Common myeloid progenitor, CD34-positive (primary cell): ENCODE results near the gene STPG1.

Experiments used
- CTCF ChIA-PET: fragments of 350-600 bp; sonication (Branson Sonifier 250); formaldehyde crosslinking; loops from one replicate; lab custom pipeline; 2021; ENCODE audit warnings: antibody characterized with exemption; lab: Charles Lee
- POLR2A ChIA-PET: fragments of 350-600 bp; sonication (Branson Sonifier 250); formaldehyde crosslinking; loops from one replicate; lab custom pipeline; 2021; ENCODE audit warnings: antibody characterized with exemption; lab: Charles Lee
- DNase-seq, 3 donors: peaks; one replicate each; pipeline versions ENCODE4 v3.0.0 to v3.0.0-alpha.2; 2013
- H3K27ac ChIP-seq, 2 experiments: 1 replicate in 1 of 2; 2 replicates in 1 of 2; pipeline ENCODE4 v1.7.0; 2013; ENCODE audit warnings: inconsistent platforms in 2 of 2, low read length in 2 of 2, mild to moderate bottlenecking in 2 of 2, low read depth in 1 of 2, moderate library complexity in 1 of 2; ENCODE audit not compliant: severe bottlenecking in 2 of 2, insufficient read depth in 1 of 2, poor library complexity in 1 of 2
- H3K27me3 ChIP-seq, 5 experiments: replicated peaks in 2 of 5; 1 replicate in 3 of 5; 2 replicates in 2 of 5; pipeline versions ENCODE4 v1.6.1 to v1.7.0; 2013; ENCODE audit warnings: low read length in 4 of 5, mild to moderate bottlenecking in 2 of 5, moderate library complexity in 2 of 5, inconsistent platforms in 1 of 5; ENCODE audit not compliant: insufficient read depth in 5 of 5, control insufficient read depth in 4 of 5
- H3K36me3 ChIP-seq, 4 experiments: 1 replicate in 2 of 4; 2 replicates in 2 of 4; pipeline versions ENCODE4 v1.6.1 to v1.7.0; 2013; ENCODE audit warnings: low read length in 3 of 4, control low read depth in 1 of 4, mild to moderate bottlenecking in 1 of 4; ENCODE audit not compliant: control insufficient read depth in 4 of 4, insufficient read depth in 4 of 4
- H3K4me1 ChIP-seq, 4 experiments: 1 replicate in 3 of 4; 2 replicates in 1 of 4; pipeline versions ENCODE4 v1.6.1 to v1.7.1; 2013; ENCODE audit warnings: low read length in 3 of 4, mild to moderate bottlenecking in 3 of 4, control low read depth in 1 of 4, inconsistent platforms in 1 of 4, moderate library complexity in 1 of 4; ENCODE audit not compliant: control insufficient read depth in 4 of 4, insufficient read depth in 4 of 4; ENCODE audit errors: control extremely low read depth in 1 of 4
- H3K4me3 ChIP-seq, 7 experiments: 1 replicate in 4 of 7; 2 replicates in 3 of 7; pipeline versions ENCODE4 v1.5.1 to v1.7.0; 2013; ENCODE audit warnings: mild to moderate bottlenecking in 7 of 7, low read length in 6 of 7, moderate library complexity in 6 of 7, inconsistent platforms in 2 of 7, low read depth in 2 of 7, control low read depth in 1 of 7; ENCODE audit not compliant: insufficient read depth in 4 of 7, control insufficient read depth in 1 of 7; ENCODE audit errors: extremely low read depth in 1 of 7
- H3K9me3 ChIP-seq, 5 experiments: 1 replicate in 4 of 5; 2 replicates in 1 of 5; pipeline versions ENCODE4 v1.6.1 to v1.7.1; 2013; ENCODE audit warnings: low read length in 4 of 5, mild to moderate bottlenecking in 2 of 5, inconsistent platforms in 1 of 5, low read depth in 1 of 5, moderate library complexity in 1 of 5; ENCODE audit not compliant: control insufficient read depth in 4 of 5, insufficient read depth in 2 of 5; ENCODE audit errors: control extremely low read depth in 1 of 5
- WGBS: methylation state at CpG from one replicate; pipeline ENCODE4 v1.1.5; 2013; ENCODE audit not compliant: insufficient coverage; 5-methylcytosine and 5-hydroxymethylcytosine counted together

STPG1 gene

DNA sequence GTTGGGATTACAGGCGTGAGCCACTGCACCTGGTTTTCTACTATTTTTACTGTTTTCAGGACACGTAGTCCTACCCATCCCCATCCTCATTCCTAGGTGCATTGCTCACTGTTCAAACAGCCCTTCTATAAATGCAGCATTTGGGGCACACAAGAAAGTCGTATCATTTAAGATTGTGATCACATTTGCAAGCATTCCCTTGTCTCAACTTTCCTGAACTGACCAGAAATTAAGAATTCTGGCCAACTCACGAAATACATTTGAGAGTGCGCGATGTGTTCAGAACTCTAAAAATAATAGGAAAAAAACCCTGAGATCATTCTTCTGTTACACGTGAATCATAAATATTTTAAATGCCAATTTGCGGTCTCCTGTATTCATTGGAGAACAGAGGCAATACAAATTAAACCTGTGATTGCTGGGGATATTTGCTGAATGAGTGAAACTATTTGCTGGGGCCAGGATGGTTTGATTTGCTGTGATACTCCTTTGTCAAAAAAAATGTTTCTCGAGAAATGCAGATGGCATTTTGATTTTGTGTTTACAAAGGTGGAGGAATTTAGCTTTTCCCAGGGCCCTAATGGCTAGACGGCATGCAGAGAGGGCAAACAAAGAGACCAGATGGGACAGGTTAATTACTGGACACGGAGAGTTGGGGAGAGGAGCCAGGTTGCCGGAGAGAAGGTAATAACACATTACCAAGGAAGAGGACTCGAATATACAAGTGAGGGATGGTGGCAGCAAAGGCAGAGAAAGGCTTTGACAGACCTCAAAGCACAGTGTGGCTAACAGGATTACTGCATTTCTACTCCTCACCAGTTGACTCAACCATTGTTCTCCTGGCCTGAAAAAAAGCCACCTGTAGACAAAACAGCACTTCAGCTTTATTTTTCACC is 38.4 kb downstream of the STPG1 start:
- H3K9me3 ChIP-seq = no peaks in the 10 kb centered on the region
- no peaks in the 10 kb centered on the region for H3K4me1 ChIP-seq
- H3K27me3 ChIP-seq = no peaks in the 10 kb centered on the region
- ChIA-PET POLR2A (no interaction called here), CTCF (no interaction called here)
- peaks cover 0 to 5% (median under 1%) of the 10 kb centered on the region in 4 experiments for H3K36me3 ChIP-seq
- H3K27ac ChIP-seq = no peak overlapping the region
- 100% methylated on average over 13 of the region's 13 CpGs for WGBS
- DNase-seq = no peak
- H3K4me3 ChIP-seq = no peak overlapping the region

DNA sequence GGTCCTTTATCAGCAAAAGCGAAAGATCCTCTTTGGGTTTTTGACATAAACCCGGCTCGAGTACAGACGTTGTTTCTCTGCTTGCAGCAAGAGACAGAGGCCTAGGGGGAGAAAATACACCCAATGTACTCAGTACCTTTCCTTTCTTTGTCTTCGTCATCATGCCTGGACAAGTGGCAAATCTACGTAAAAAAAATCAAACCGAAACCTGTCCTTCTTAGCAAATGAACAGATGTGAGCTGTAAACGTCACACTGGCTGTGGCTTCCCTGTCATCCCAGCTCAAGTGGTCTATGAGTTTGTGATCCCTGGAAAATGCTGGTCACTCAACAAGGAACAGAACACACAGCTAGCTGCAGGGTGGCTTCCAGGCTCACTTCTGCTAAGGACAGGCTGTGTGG is 39.9 kb downstream of the STPG1 start:
- H3K36me3 ChIP-seq = peaks cover 0 to 9% (median under 1%) of the 10 kb centered on the region in 4 experiments
- H3K27me3 ChIP-seq = no peaks in the 10 kb centered on the region
- WGBS = 95% methylated on average over 8 of the region's 8 CpGs
- H3K4me3 ChIP-seq = no peak overlapping the region
- no peak overlapping the region for H3K27ac ChIP-seq
- no peak for DNase-seq
- H3K9me3 ChIP-seq = no peaks in the 10 kb centered on the region
- CTCF ChIA-PET = interaction anchor here (1.3 to 1.7 kb wide), 3 partner anchors 17 to 172 kb away, joined by 3 to 5 read pairs (median 4); no protein-coding TSS in a partner anchor
- H3K4me1 ChIP-seq = no peaks in the 10 kb centered on the region
- POLR2A ChIA-PET = no interaction called here

DNA sequence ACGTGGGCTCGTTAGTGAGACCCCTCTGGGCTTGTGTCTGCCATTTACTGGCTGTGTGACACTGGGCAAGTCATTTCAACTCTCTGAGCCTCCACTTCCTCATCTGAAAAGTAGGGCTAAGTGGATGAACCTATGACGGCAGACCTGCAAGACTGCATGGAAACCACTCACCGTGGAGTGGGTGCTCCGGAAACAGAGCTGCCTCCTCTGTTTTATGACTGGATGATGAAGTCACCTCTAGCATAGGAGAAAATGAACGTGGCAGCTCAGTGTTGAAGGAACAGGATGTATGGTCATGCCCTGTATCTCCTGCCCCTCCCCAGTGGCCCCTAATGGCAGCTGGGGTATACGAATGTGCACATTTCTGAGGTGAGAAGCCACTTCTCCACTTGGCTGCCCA is 40.5 kb downstream of the STPG1 start:
- POLR2A ChIA-PET = no interaction called here
- no peaks in the 10 kb centered on the region for H3K9me3 ChIP-seq

DNA sequence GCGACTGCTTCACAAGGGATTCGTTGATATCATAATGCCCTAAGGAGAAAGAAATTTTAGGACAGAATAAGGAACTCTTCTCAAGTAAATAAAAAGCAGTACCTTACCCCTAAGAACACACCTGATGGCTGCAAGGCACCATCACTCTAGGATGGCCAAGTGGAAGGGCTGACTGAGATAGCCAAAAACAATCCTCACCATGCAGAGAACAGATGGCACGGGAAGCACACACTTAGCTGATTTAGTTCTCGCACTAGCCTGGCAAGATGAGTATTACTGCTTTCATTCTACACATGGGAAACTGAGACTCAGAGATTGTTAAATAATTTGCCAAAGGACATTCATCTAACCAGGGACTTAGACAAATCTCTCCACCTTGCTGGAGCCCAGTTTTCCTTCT is 43.8 kb downstream of the STPG1 start:
- no peaks in the 10 kb centered on the region for H3K27me3 ChIP-seq
- H3K36me3 ChIP-seq = peaks cover 0 to 7% (median 3%) of the 10 kb centered on the region in 4 experiments
- no peak for DNase-seq
- H3K4me1 ChIP-seq = no peaks in the 10 kb centered on the region
- H3K27ac ChIP-seq = no peak overlapping the region
- H3K9me3 ChIP-seq = no peaks in the 10 kb centered on the region
- POLR2A ChIA-PET = no interaction called here
- CTCF ChIA-PET = interaction anchor here (0.9 to 3.1 kb wide), 2 partner anchors 21 to 48 kb away, joined by 3 to 9 read pairs; no protein-coding TSS in a partner anchor
- no peak overlapping the region for H3K4me3 ChIP-seq
- WGBS = no CpG with 5 or more reads among the region's 4 CpGs

More for the DNA sequence above, 40.5 kb downstream of the STPG1 start:
- H3K27ac ChIP-seq = no peak overlapping the region
- DNase-seq = no peak
- no peak overlapping the region for H3K4me3 ChIP-seq
- WGBS = 92% methylated on average over 1 of the region's 7 CpGs
- no peaks in the 10 kb centered on the region for H3K4me1 ChIP-seq
- H3K27me3 ChIP-seq = no peaks in the 10 kb centered on the region
- H3K36me3 ChIP-seq = peaks cover 0 to 9% (median 1%) of the 10 kb centered on the region in 4 experiments
- CTCF ChIA-PET = interaction anchor here (1.3 to 1.7 kb wide), 3 partner anchors 18 to 171 kb away, joined by 3 to 5 read pairs (median 4); no protein-coding TSS in a partner anchor

- no peak for DNase-seq
- peaks cover 0 to 7% (median 3%) of the 10 kb centered on the region in 4 experiments for H3K36me3 ChIP-seq
- CTCF ChIA-PET = interaction anchor here (0.9 to 3.1 kb wide), 2 partner anchors 19 to 22 kb away, joined by 3 to 9 read pairs; no protein-coding TSS in a partner anchor
- WGBS = 100% methylated on average over 2 of the region's 4 CpGs
- H3K27me3 ChIP-seq = no peaks in the 10 kb centered on the region
- H3K4me1 ChIP-seq = no peaks in the 10 kb centered on the region
- POLR2A ChIA-PET = no interaction called here
- no peak overlapping the region for H3K4me3 ChIP-seq
- no peaks in the 10 kb centered on the region for H3K9me3 ChIP-seq
- no peak overlapping the region for H3K27ac ChIP-seq
Measured at GRCh38 chr1:24369199-24369598, 44.4 kb downstream of the STPG1 start.

GRCh38 chr1:24366707-24367106 is 46.9 kb downstream of the STPG1 start:
- H3K4me3 ChIP-seq = no peak overlapping the region
- H3K27me3 ChIP-seq = no peaks in the 10 kb centered on the region
- ChIA-PET CTCF (interaction anchor here (0.9 to 3.1 kb wide), 2 partner anchors 24 to 25 kb away, joined by 3 to 9 read pairs; no protein-coding TSS in a partner anchor), POLR2A (no interaction called here)
- DNase-seq = no peak
- no peaks in the 10 kb centered on the region for H3K4me1 ChIP-seq
- 98% methylated on average over 9 of the region's 9 CpGs for WGBS
- H3K36me3 ChIP-seq = peaks cover 0 to 7% (median 3%) of the 10 kb centered on the region in 4 experiments
- no peak overlapping the region for H3K27ac ChIP-seq
- H3K9me3 ChIP-seq = no peaks in the 10 kb centered on the region
